NCI-H1930 (cell line): ENCODE results near the gene DNAJA3.

Source experiments
- DNase-seq, 2 experiments: peaks; one replicate each; lab custom pipeline; 2025; lab: John Stamatoyannopoulos, UW

DNAJA3 gene

GRCh38 chr16:4435337-4436067 lies 9.8 kb downstream of the DNAJA3 start:
- DNase-seq = no peak

DNA sequence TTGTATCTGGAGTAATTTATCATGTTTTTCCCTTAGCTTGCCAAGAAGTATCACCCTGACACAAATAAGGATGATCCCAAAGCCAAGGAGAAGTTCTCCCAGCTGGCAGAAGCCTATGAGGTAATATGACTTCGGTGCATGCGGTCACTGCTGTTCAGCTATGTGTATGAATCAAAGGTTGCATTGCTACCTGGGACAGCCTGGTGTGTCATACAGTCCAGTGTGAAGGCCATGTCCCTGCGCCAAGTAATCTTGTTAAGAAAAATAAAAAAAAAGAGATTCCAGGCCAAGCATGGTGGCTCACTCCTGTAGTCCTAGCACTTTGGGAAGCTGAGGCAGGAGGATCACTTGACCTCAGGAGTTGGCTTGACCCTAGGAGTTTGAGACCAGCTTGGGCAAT lies 11.7 kb downstream of the DNAJA3 start:
- DNase-seq = no peak

GRCh38 chr16:4442371-4442770 lies 16.7 kb downstream of the DNAJA3 start:
- no peak for DNase-seq

DNA sequence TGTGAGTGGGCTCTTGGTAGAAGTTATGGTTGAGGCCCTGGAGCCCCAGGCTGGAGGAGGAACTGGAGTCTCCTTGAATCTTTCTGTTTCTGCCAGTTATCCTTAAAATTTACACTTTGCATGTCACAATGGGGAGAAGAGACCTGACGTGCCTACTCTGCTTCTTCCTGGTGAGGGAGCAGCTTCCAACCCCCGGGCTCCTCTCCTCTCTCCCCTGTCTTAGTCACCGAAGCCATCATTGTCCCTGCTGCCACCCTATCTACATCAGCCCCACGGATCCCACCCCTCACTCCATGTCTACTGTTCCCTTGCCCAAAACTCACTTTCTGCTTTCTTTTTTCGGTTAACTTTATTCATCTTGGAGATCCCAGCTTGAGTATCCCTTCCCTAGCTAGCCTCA lies 17.6 kb downstream of the DNAJA3 start:
- no peak for DNase-seq

DNA sequence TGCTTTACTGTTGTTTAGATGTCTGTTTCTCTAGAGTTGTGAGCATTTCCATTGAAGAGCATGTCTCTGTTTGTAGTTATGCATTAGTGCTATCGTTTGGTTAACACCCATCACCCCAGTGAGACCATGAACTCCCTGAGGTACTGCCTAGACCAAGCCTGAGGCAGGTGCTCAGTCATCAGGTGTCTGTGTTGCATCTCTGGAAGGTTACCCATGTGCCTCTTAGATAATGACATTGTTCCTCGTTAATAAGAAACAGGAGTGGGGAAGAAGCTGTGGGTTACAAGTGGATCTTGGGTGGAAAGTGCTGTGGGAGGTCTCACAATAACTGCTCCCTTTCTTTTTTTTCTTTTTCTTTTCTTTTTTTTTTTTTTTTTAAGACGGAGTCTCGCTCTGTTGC lies 18.3 kb downstream of the DNAJA3 start:
- DNase-seq = no peak

DNA sequence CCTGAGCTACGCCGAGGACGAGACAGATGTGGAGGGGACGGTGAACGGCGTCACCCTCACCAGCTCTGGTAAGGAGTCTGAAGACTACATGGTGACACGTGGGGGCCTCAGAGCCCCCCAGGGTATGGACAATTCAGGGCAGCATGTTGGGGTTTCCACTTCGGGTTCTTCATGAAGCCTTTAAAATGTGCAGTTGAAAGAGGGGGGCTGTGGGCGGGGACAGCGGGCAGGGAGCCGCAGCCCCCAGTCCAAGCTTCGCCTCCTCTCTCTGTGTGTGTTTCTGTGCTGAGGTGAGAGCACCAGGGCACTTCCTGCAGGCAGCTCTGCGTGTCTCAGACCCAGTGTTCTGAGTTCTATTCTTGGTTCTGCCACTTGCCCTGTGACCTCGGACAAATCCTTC lies 24.8 kb downstream of the DNAJA3 start:
- no peak for DNase-seq

GRCh38 chr16:4450931-4451519 lies 25.4 kb downstream of the DNAJA3 start:
- peak in 1 of 2 experiments; percentile 66 for DNase-seq

- DNase-seq = no peak
Observed at GRCh38 chr16:4452674-4453073, 27.0 kb downstream of the DNAJA3 start.

DNA sequence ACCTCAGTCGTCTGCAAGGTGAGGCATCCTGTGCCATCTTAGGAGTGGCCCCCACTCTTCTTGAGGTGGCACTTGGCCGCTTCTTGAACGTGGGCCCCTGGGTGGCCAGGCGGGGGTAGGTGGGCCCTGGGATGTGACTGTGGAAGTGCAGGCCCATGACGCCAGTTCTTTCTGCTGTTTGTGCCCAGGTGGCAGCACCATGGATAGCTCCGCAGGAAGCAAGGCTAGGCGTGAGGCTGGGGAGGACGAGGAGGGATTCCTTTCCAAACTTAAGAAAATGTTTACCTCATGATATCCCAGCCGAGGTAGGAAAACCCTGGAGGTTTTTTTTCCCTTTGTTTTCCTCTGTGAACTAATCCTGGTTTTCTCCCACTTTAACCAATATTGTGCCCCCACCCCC lies 29.0 kb downstream of the DNAJA3 start:
- no peak for DNase-seq

GRCh38 chr16:4455081-4455480 lies 29.4 kb downstream of the DNAJA3 start:
- no peak for DNase-seq

DNA sequence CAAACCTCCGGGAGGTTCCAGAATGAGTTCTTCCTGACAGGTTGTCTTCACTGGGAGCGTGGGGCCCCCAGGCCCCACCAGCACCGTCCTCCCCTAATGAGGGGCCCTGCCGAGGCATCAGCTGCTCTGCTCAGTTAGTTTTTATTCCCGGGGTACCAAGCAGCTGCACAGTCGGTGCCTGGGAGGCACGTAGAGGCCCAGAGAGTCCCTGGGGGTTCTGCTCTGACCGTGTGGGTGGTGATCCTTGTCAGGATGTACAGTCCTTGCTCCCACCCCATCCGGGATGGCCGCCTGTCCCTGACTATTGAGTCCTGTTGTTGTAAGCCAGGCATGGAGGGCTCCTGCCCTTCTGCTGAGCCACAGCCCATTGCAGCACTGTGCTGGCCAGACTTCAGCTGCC lies 30.3 kb downstream of the DNAJA3 start:
- DNase-seq = no peak

DNA sequence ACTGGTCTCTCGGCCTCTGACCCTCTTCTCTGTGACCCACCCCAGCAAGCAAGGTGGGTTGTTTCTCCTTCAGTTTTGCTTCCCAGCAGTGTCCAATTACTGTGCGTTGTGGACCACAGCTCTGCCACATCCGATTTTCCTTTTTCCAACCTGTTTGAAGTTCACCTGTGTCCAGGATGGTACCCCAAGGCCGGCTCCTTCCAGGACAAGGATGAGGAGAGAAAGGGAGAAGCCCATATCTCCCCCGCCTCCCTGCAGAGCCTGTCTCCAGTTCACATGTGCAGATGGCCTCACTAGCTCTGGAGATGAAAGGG lies 35.2 kb downstream of the DNAJA3 start:
- no peak for DNase-seq

- DNase-seq = peak in 1 of 2 experiments; percentile 49
Observed at GRCh38 chr16:4461250-4462085, 35.8 kb downstream of the DNAJA3 start.

GRCh38 chr16:4463522-4464163 lies 38.0 kb downstream of the DNAJA3 start:
- DNase-seq = no peak

DNA sequence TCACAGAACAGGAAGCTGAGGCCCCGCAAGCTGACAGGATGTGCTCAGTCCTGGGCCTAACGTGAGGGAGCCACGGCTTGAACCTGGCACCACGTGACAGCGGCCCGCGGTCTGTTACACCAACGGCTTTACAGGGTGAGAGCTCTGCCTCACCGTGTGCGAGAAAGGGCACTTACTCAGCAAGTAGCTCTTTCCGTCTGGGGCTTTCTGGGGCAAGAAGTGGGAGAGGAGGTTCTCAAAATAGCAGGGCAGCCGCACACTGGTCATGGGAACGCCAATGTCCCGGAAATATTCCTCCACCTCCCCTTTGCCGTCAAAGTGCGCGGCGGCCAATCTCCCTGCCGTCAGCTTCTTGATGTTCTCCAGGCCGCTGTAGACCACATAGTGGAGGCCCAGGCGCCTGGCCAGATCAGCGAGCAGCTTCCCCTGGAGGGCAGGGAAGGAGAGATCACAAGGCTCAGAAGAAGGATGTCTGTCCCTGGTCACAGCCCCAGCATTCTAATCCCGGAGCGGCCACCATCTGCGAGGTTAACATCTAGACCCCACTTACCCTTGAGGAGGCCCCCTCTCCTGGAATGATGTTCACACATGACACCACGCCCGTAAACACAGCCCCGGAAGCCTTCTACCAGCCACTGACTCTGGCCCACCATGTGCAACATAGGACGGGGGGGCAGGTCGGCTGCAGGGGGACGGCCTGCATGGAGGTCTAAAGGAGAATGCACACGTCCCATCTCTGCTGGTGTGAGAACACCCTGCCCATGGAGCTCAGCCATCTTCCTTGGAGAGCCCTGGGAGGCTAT lies 40.5 kb downstream of the DNAJA3 start:
- DNase-seq = no peak

DNA sequence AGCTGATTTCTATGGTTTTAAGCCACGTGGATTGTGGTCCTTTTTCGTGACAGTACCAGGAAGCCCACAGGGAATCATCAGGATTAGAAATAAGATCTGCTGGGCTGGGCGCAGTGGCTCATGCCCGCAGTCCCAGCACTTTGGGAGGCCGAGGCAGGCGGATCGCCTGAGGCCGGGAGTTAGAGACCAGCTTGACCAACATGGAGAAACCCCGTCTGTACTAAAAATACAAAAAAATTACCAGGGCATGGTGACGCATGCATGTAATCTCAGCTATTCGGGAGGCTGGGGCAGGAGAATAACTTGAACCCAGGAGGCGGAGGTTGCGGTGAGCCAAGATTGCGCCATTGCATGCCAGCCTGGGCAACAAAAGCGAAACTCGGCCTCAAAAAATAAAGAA lies 42.2 kb downstream of the DNAJA3 start:
- DNase-seq = no peak

GRCh38 chr16:4468972-4469371 lies 43.3 kb downstream of the DNAJA3 start:
- no peak for DNase-seq

DNA sequence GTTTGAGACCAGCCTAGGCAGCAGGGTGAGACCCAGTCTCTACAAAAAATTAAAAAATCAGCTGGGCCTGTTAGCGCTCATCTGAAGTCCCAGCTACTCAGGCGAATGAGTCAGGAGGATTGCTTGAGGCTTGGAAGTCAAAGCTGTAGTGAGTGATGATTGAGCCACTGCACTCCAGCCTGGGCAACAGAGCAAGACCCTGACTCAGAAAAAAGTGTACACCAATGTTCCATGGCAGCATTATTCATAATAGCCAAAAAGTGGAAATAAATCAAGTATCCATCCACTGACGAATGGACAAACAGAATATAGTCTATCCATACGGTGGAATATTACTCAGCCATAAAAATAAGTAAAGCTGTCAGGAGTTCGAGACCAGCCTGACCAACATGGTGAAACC lies 46.2 kb downstream of the DNAJA3 start:
- no peak for DNase-seq

- no peak for DNase-seq
Observed at GRCh38 chr16:4472880-4473279, 47.2 kb downstream of the DNAJA3 start.

DNA sequence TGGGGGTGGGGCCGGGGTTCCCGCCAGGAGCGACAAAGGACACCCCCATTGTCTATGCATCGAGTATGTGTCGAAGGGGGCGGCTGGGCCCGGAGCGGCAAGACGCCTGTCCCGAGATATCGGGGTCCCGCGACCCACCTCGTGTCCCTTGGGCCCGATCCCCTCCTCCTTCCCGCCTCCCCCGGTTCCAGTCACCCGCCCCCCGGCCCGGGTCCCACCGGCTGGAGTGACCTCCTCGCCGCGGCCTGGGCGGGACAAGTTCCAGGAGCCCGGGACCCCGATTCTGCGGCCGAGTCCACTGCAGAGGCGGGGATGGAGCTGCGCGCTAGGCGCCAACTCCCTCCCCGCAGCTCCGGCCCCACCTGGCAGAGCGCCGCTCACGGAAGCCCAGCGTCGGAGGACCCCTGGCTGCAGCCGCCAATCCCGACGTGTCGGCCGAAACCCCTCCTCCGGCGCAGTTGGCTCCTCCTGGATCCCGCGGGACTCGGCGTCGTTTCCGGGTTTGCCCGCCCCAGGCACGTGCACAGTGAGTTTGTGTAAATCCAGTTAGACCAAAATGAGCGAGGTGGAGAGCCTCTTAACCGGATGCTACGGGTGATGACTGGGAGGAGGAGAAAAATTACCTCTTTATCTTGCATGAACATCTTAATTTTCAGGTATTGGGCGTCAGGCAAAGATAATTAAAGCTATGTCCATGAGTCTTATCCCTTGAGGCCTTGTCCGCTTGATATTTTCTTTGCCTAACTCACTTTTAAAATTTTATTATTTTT lies 48.7 kb downstream of the DNAJA3 start, which contains the start of gene NMRAL1:
TSS of gene NMRAL1 (minus strand) at position 434 of the 770 bp plus-strand sequence. CDS start 493 bp downstream, outside the sequence.
- peak; percentile 96 to 97 for DNase-seq
